Peyer's patch (tissue), 4 donors: ENCODE results near the gene PDCD6IP.

Experiments used
- POLR2A ChIP-seq, 2 donors: fragments of 450-650 bp; IDR thresholded peaks; one replicate each; pipeline ENCODE4 v1.5.1; 2017; ENCODE audit warnings: antibody characterized with exemption in 2 of 2, mild to moderate bottlenecking in 2 of 2, moderate library complexity in 2 of 2
- TF ChIP-seq, protein P1 (sequence below), 6 experiments: fragments of 450-650 bp in 4 of 6; fragments of 200-600 bp in 2 of 6; sonication (generic) in 1 of 6; IDR thresholded peaks; one replicate each; pipeline ENCODE4 v1.5.1; 2017 to 2019; ENCODE audit warnings: antibody characterized with exemption in 6 of 6, mild to moderate bottlenecking in 3 of 6, moderate library complexity in 1 of 6

DNA sequence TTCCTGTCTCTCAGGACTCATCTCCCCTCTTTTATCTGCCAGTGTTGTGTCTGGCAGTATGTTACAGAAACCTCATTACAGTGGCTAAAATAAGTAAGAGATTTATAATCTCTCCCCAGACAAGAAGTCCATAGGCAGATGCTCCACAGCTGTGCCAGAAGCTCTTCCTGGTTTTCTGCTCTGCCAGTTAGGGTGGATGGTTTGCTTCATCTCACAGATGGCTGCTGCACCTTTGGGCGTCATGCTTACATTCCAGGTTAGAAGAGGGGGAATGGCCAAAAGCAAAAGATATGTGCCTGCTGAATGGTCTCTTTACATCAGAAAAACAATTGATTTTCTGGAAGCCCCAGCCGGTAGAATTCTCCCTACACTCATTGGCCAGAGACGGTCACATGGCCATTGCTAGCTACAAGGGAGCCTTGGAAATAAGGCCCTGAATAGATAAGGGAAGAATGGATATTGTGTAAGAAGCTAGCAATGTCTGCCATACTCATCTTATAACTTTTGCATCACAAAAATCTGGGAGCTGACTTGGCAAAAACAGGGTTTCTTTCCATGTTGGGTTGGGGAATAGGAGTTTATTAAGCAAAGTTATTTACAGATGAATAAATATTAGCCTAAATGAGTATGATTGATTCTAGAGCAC lies 91.1 kb downstream of the PDCD6IP start:
- TF ChIP-seq, protein P1, sequence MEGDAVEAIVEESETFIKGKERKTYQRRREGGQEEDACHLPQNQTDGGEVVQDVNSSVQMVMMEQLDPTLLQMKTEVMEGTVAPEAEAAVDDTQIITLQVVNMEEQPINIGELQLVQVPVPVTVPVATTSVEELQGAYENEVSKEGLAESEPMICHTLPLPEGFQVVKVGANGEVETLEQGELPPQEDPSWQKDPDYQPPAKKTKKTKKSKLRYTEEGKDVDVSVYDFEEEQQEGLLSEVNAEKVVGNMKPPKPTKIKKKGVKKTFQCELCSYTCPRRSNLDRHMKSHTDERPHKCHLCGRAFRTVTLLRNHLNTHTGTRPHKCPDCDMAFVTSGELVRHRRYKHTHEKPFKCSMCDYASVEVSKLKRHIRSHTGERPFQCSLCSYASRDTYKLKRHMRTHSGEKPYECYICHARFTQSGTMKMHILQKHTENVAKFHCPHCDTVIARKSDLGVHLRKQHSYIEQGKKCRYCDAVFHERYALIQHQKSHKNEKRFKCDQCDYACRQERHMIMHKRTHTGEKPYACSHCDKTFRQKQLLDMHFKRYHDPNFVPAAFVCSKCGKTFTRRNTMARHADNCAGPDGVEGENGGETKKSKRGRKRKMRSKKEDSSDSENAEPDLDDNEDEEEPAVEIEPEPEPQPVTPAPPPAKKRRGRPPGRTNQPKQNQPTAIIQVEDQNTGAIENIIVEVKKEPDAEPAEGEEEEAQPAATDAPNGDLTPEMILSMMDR (IDR thresholded peaks at IDR 0.05), result no peak
- no peak for TF ChIP-seq POLR2A (IDR thresholded peaks at IDR 0.05)
